ENCODE results near the gene ZFYVE27. TPM values are rescaled to one million over a fixed set of nuclear protein-coding genes. Genes with fewer than 3 reads are reported as not detected.

ZFYVE27 gene
- total and polyA plus RNA-seq, 5 experiments from 2014 or later: 29.1 to 64.4 (median 37.9) TPM

Other genes starting within 250 kb of the ZFYVE27 start
- 100 to 1,000 TPM; 106 to 111 TPM for gene MMS19, start 238.7 kb upstream of the ZFYVE27 start, total RNA-seq
- 10 to 100 TPM; 31.2 to 37.3 (median 32.4) TPM for gene MMS19, start 238.7 kb upstream of the ZFYVE27 start, polyA plus RNA-seq
- 1 to 10 TPM; 1.6 to 2.7 TPM for gene UBTD1, start 238.2 kb upstream of the ZFYVE27 start, total RNA-seq
- 1 to 10 TPM; 1.2 to 2.5 (median 1.3) TPM for gene UBTD1, start 238.2 kb upstream of the ZFYVE27 start, polyA plus RNA-seq
- gene ANKRD2, start 164.3 kb upstream of the ZFYVE27 start, total RNA-seq: not detected
- not detected for gene ANKRD2, start 164.3 kb upstream of the ZFYVE27 start, polyA plus RNA-seq
- not detected for gene HOGA1, start 152.7 kb upstream of the ZFYVE27 start, total RNA-seq
- gene HOGA1, start 152.7 kb upstream of the ZFYVE27 start, polyA plus RNA-seq: not detected
- not detected for gene C10orf62, start 147.4 kb upstream of the ZFYVE27 start, total RNA-seq
- not detected for gene C10orf62, start 147.4 kb upstream of the ZFYVE27 start, polyA plus RNA-seq
- gene MORN4, start 103.6 kb upstream of the ZFYVE27 start, total RNA-seq: 1 to 10 TPM; 1.6 to 3.1 TPM
- 1 to 10 TPM; 1.9 to 6.2 (median 4.6) TPM for gene MORN4, start 103.6 kb upstream of the ZFYVE27 start, polyA plus RNA-seq
- gene PI4K2A, start 96.5 kb upstream of the ZFYVE27 start, total RNA-seq: 1 to 10 TPM; 8.8 to 9.4 TPM
- 1 to 10 TPM; 6.5 to 8.9 (median 8.3) TPM for gene PI4K2A, start 96.5 kb upstream of the ZFYVE27 start, polyA plus RNA-seq
- gene AVPI1, start 49.9 kb upstream of the ZFYVE27 start, total RNA-seq: 1 to 10 TPM; 2.9 to 3.1 TPM
- 1 to 10 TPM; 2.2 to 3.8 (median 3.2) TPM for gene AVPI1, start 49.9 kb upstream of the ZFYVE27 start, polyA plus RNA-seq
- gene MARVELD1, start 23.4 kb upstream of the ZFYVE27 start, total RNA-seq: 1 to 10 TPM; 1.1 to 2.0 TPM
- gene MARVELD1, start 23.4 kb upstream of the ZFYVE27 start, polyA plus RNA-seq: under 1 TPM; 0.06 to 0.30 (median 0.27) TPM
- gene SFRP5, start 34.9 kb downstream of the ZFYVE27 start, total RNA-seq: 10 to 100 TPM; 13.6 to 14.4 TPM
- 10 to 100 TPM; 12.3 to 39.5 (median 20.1) TPM for gene SFRP5, start 34.9 kb downstream of the ZFYVE27 start, polyA plus RNA-seq
- 1 to 10 TPM; 5.5 to 8.1 TPM for gene GOLGA7B, start 112.7 kb downstream of the ZFYVE27 start, total RNA-seq
- gene GOLGA7B, start 112.7 kb downstream of the ZFYVE27 start, polyA plus RNA-seq: under 1 TPM; 0.35 to 0.61 (median 0.44) TPM

Data from naive thymus-derived CD8-positive, alpha-beta T cell (primary cell).